Neural cell (in vitro differentiated cells): ENCODE data around the gene CREB3L2. TPM values are rescaled to one million over a fixed set of nuclear protein-coding genes. Genes with fewer than 3 reads are reported as not detected.

ENCODE experiments used
- H2AFZ ChIP-seq: fragments of 200-600, 300-800 bp; sonication (generic), shearing (Covaris generic); 2 replicates; pipeline ENCODE4 v1.6.0; 2014; ENCODE audit warnings: low read depth, mild to moderate bottlenecking, antibody characterized with exemption, low read length, moderate library complexity
- H3F3A ChIP-seq: fragments of 200-600 bp; shearing (Covaris generic); 2 replicates; pipeline ENCODE4 v1.6.1; 2016; ENCODE audit warnings: mild to moderate bottlenecking, moderate library complexity, mixed read lengths, antibody characterized with exemption, low read length; ENCODE audit not compliant: insufficient read depth, poor library complexity, severe bottlenecking
- H3K27ac ChIP-seq: fragments of 200-600, 300-800 bp; sonication (generic), shearing (Covaris generic); 2 replicates; pipeline ENCODE4 v1.5.1; 2014; ENCODE audit warnings: mild to moderate bottlenecking, low read length, moderate library complexity
- H3K27me3 ChIP-seq: fragments of 300-800, 200-600 bp; sonication (generic), shearing (Covaris generic); 2 replicates; pipeline ENCODE4 v1.6.0; 2014; ENCODE audit warnings: mild to moderate bottlenecking, low read depth, low read length, moderate library complexity; ENCODE audit not compliant: insufficient read depth
- H3K36me3 ChIP-seq: fragments of 300-800, 200-600 bp; sonication (generic), shearing (Covaris generic); 2 replicates; pipeline ENCODE4 v1.5.1; 2014; ENCODE audit warnings: mild to moderate bottlenecking, antibody characterized with exemption, low read length, moderate library complexity; ENCODE audit not compliant: insufficient read depth
- H3K4me2 ChIP-seq: fragments of 300-800, 200-600 bp; sonication (generic), shearing (Covaris generic); 2 replicates; pipeline ENCODE4 v1.6.0; 2014; ENCODE audit warnings: mild to moderate bottlenecking, low read length
- H3K4me3 ChIP-seq: fragments of 300-800, 200-600 bp; sonication (generic), shearing (Covaris generic); 2 replicates; pipeline ENCODE4 v1.5.1; 2014; ENCODE audit warnings: mild to moderate bottlenecking, low read length, moderate library complexity
- H3K79me2 ChIP-seq: fragments of 200-600 bp; shearing (Covaris generic); replicated peaks from 2 replicates; pipeline ENCODE4 v1.6.0; 2014; ENCODE audit warnings: mild to moderate bottlenecking, low read length, moderate library complexity; ENCODE audit not compliant: insufficient read depth
- H3K9ac ChIP-seq: fragments of 300-800, 200-600 bp; sonication (generic), shearing (Covaris generic); 2 replicates; pipeline ENCODE4 v1.6.1; 2016; ENCODE audit warnings: mild to moderate bottlenecking, low read length, mixed read lengths
- H3K9me2 ChIP-seq: fragments of 200-600 bp; shearing (Covaris generic); 2 replicates; pipeline ENCODE4 v1.6.1; 2016; ENCODE audit warnings: mild to moderate bottlenecking, low read length, mixed read lengths; ENCODE audit not compliant: insufficient read depth
- H3K9me3 ChIP-seq: fragments of 200-600, 300-800 bp; sonication (generic), shearing (Covaris generic); 2 replicates; pipeline ENCODE4 v1.6.1; 2016; ENCODE audit warnings: mild to moderate bottlenecking, mixed run types, low read length, moderate library complexity, mixed read lengths
- H4K20me1 ChIP-seq: fragments of 200-600 bp; shearing (Covaris generic); 2 replicates; pipeline ENCODE4 v1.6.1; 2016; ENCODE audit warnings: mild to moderate bottlenecking, mixed run types; ENCODE audit not compliant: insufficient read depth
- CTCF ChIP-seq: fragments of 450-650 bp; IDR thresholded peaks from 2 replicates; pipeline ENCODE4 v1.5.1; 2014; ENCODE audit warnings: antibody characterized with exemption, mild to moderate bottlenecking, moderate library complexity; ENCODE audit not compliant: poor library complexity, severe bottlenecking
- EP300 ChIP-seq: fragments of 450-650 bp; conservative IDR thresholded peaks from 2 replicates; pipeline ENCODE4 v1.6.1; 2014; ENCODE audit warnings: antibody characterized with exemption, mild to moderate bottlenecking, moderate library complexity; ENCODE audit not compliant: poor library complexity, severe bottlenecking
- EZH2 ChIP-seq: fragments of 200-600, 300-800 bp; shearing (Covaris generic), sonication (generic); IDR thresholded peaks from 2 replicates; pipeline ENCODE4 v1.6.1; 2014; ENCODE audit warnings: antibody characterized with exemption, low read length, borderline replicate concordance, mild to moderate bottlenecking; ENCODE audit not compliant: insufficient read depth, poor library complexity, severe bottlenecking
- MXI1 ChIP-seq: fragments of 450-650 bp; conservative IDR thresholded peaks from 2 replicates; pipeline ENCODE4 v1.6.1; 2014; ENCODE audit warnings: antibody characterized with exemption, mild to moderate bottlenecking; ENCODE audit not compliant: poor library complexity, severe bottlenecking
- POLR2AphosphoS5 ChIP-seq: IDR thresholded peaks from 2 replicates; pipeline ENCODE4 v1.6.1; 2012
- RAD21 ChIP-seq: fragments of 450-650 bp; conservative IDR thresholded peaks from 2 replicates; pipeline ENCODE4 v1.6.1; 2014; ENCODE audit warnings: antibody characterized with exemption, mild to moderate bottlenecking, moderate library complexity
- REST ChIP-seq: IDR thresholded peaks from 2 replicates; pipeline ENCODE4 v1.6.1; 2012; ENCODE audit warnings: borderline replicate concordance
- SMC3 ChIP-seq: fragments of 450-650 bp; conservative IDR thresholded peaks from 2 replicates; pipeline ENCODE4 v1.6.1; 2014; ENCODE audit warnings: antibody characterized with exemption, mild to moderate bottlenecking, moderate library complexity; ENCODE audit not compliant: poor library complexity
- TAF1 ChIP-seq: IDR thresholded peaks from 2 replicates; pipeline ENCODE4 v1.6.1; 2012; ENCODE audit warnings: low read depth
- polyA plus RNA-seq: library from polyadenylated mRNA; depleted of rRNA; stranded (reverse); fragments of >200 nt; gene quantifications from 2 replicates; pipeline ENCODE4 v1.2.3, GENCODE V29; 2014

Gene CREB3L2
- polyA plus RNA-seq, 1 donor from 2014 or later, result 1.5 TPM

- TF ChIP-seq CTCF, result no peak
- TF ChIP-seq TAF1, result no peak
- TF ChIP-seq EZH2, result no peak
- TF ChIP-seq RAD21, result no peak
- no peak for TF ChIP-seq MXI1
- no peak for TF ChIP-seq SMC3
- no peak for TF ChIP-seq EP300
- TF ChIP-seq REST, result no peak
- TF ChIP-seq POLR2AphosphoS5, result no peak
- no peak overlapping the region for H3K9ac ChIP-seq
- no peaks in the 10 kb centered on the region for H3K79me2 ChIP-seq
- no peaks in the 10 kb centered on the region for H3K9me2 ChIP-seq
- H3K9me3 ChIP-seq, result no peaks in the 10 kb centered on the region
- no peak overlapping the region for H3K4me3 ChIP-seq
- no peak overlapping the region for H2AFZ ChIP-seq
- no peak overlapping the region for H3K4me2 ChIP-seq
- H3K27ac ChIP-seq, result no peak overlapping the region
- no peaks in the 10 kb centered on the region for H3K36me3 ChIP-seq
- no peaks in the 10 kb centered on the region for H4K20me1 ChIP-seq
- no peaks in the 10 kb centered on the region for H3K27me3 ChIP-seq
- H3F3A ChIP-seq, result no peaks in the 10 kb centered on the region
Observed at GRCh38 chr7:137985253-137985896, 16.5 kb downstream of the CREB3L2 start.

DNA sequence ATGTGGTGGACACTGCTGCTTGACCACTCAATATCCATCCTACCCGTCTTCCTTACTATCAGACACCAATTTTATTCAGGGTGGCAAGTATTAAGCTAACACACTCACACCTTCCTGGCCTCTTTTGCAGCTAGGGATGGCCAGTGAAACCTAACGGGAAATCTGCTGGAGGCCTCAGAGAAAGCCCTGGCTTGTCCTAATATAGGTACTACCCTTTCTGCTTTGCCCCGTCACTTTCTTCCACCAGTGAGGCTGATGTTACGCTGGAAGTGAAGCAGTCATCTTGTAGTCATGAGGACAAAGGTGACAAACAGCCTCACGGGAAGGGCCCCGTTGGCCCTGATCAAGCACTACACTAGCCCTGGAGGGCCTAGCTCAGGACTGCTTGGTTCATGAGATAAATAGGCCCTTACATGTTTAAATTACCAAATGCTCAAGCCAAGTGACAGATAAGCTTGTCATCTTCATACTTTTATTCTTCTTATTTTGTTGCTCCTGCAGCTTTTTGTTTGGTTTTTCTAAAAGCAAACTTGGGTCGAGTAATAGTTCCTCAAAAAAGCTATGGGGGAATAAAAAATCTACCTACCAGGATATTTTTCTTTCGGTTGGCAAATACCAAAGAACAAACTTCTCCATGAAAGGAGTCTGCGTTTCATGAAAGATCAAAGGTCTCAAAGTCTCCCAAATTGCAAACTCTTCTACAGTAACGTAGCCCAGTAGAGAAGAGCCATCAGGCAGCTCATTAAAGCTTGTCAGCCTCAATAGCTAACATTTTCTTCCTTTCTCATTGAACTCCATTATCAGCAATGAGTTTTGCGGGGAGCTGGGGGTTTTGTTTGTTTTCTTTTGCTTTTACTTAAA, 17.5 kb downstream of the CREB3L2 start:
- Histone ChIP-seq H3K27ac (no peak overlapping the region), H3K9me2 (no peaks in the 10 kb centered on the region), H3K36me3 (no peaks in the 10 kb centered on the region), H4K20me1 (no peaks in the 10 kb centered on the region), H3K4me2 (no peak overlapping the region), H3K9ac (no peak overlapping the region), H3K27me3 (no peaks in the 10 kb centered on the region), H2AFZ (no peak overlapping the region), H3F3A (no peaks in the 10 kb centered on the region), H3K9me3 (no peaks in the 10 kb centered on the region), H3K4me3 (no peak overlapping the region), H3K79me2 (no peaks in the 10 kb centered on the region)
- TF ChIP-seq TAF1, result no peak
- no peak for TF ChIP-seq REST
- TF ChIP-seq SMC3, result no peak
- TF ChIP-seq CTCF, result no peak
- TF ChIP-seq RAD21, result no peak
- no peak for TF ChIP-seq MXI1
- TF ChIP-seq POLR2AphosphoS5, result no peak
- no peak for TF ChIP-seq EZH2
- TF ChIP-seq EP300, result no peak
